GM12875 (cell line): ENCODE data around the gene TMEM132D.

Experiments used
- H3K4me3 ChIP-seq: one replicate; pipeline ENCODE4 v1.5.1; 2011; ENCODE audit warnings: low read depth, low read length, control low read depth
- TF ChIP-seq, protein P1 (sequence below): IDR thresholded peaks from 2 replicates; pipeline ENCODE4 v1.5.1; 2011; ENCODE audit warnings: low read depth, mild to moderate bottlenecking, control low read depth, inconsistent platforms, low read length, moderate library complexity, borderline replicate concordance; ENCODE audit not compliant: insufficient read depth

The TMEM132D gene

DNA sequence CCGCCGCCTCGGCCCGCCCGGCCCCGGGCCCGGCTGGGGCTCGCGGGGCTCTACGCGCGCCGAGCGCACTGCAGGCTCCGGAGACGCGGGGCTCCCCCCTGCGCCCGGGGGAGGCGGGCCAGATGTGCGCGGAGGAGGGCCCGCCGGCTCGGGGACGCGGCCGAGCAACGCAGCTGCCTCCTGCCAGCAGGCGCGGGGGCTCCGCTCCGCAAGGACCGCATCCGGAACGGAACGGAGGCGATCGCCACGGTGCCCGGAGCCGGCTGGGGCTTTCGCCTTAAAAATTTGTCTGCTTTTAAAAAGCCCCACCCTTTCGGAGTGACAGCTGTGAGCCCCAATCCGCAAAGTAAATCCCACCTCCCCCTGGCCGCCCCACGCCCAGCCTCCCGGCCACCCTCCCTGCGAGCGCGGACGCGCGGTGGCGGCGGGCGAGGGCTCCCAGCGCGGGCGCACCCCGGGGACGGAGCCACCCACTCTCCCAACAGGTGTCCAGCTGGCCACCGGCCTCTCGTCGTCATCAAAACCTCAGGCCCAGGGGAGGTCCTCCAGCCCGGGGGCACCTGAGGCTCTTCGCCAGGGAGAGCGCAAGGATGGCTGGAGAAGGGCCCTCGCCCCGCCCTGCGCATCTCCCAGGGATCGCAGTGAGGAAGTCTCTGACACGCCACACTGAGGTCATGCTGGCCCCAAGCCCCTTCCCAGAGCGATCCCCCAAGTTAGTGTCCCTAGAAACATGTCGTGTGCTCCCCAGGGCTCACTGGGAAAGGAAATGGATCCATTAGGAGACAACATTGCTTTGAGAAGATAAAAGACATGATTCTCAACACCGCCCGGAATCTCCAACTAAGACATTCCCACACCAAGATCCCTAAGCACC is at the start of gene TMEM132D:
Gene TMEM132D, minus strand, starts transcription at position 70 of the 874 bp plus-strand sequence.
- TF ChIP-seq, protein P1, sequence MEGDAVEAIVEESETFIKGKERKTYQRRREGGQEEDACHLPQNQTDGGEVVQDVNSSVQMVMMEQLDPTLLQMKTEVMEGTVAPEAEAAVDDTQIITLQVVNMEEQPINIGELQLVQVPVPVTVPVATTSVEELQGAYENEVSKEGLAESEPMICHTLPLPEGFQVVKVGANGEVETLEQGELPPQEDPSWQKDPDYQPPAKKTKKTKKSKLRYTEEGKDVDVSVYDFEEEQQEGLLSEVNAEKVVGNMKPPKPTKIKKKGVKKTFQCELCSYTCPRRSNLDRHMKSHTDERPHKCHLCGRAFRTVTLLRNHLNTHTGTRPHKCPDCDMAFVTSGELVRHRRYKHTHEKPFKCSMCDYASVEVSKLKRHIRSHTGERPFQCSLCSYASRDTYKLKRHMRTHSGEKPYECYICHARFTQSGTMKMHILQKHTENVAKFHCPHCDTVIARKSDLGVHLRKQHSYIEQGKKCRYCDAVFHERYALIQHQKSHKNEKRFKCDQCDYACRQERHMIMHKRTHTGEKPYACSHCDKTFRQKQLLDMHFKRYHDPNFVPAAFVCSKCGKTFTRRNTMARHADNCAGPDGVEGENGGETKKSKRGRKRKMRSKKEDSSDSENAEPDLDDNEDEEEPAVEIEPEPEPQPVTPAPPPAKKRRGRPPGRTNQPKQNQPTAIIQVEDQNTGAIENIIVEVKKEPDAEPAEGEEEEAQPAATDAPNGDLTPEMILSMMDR, result no peak
- H3K4me3 ChIP-seq, result no peak within 1 kb of the TSS

DNA sequence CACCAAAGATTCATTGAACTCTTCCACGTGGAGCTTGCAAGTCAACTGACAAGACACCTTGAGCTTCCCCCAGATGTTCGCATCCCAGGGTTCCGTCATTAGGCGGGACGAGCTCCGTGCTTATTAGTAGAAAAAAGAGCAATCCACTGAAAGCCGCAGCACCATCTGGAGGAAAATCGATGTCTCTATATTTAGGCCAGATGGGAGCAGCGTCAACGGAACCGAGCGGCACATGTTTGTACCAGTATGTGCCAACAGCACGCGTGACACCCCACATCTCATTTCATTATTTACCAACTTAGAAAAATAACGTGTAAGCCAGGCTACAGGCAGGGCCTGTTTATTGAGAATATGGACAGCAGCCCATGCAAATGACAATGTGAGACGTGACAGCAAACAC is 45.8 kb upstream of the TMEM132D start:
- TF ChIP-seq, protein P1, result no peak
- H3K4me3 ChIP-seq, result no peak overlapping the region

DNA sequence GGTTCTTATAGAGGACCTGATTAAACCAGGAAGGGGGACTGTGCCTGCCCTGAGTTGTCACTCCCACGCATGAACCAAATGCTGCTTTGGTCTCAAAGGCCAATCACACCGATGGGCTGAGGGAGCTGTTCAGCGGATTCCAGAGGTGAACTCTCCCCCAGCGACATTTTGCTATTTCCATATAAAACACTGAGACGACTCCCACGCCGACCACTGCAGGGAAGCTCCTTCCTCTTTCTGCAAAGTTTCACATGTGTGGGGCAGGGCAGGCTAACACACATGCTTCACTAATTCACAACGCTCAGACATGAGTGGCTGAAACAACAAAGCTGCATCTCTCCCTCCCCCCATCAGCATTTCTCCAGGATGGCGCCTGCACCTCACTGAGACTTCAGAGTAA is 37.8 kb upstream of the TMEM132D start:
- TF ChIP-seq, protein P1, result no peak
- no peak overlapping the region for H3K4me3 ChIP-seq

DNA sequence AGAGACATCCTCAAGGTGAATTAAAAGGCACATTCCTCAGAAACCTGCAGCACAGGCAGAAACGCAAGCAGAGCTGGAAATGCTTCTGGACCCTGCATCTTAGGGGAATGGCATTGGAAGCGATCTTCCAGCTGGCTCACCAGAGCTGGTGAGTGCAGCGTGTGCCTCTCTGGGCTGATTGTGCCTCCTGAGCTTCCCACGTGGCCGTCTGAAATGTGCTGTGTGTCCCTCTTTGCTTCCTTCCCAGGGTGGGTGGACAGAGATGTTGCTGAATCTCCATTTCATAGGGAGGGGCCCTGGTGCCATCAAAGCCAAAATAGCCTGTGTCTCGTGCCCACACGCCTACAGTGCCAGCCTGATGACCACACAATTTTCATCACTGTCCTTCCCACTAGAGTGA is 34.3 kb upstream of the TMEM132D start:
- no peak overlapping the region for H3K4me3 ChIP-seq
- TF ChIP-seq, protein P1, result no peak

DNA sequence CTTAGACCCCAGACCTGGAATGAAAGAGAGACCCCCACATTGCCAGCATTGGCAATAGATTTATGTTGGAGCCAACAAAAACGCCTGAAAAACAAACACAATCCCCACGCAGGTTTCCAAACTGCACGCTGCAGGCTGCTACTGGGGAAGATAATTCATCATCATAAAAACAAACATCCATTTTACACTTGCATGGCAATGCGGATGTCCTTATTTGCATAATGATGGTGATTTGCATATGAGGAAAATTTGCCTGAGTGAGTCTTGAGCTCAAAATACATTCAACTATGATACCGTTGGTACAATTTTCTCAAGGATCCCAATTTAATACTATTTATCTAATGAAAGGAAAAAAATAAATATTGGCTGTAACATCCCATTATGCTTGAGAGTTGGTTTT is 33.6 kb upstream of the TMEM132D start:
- no peak overlapping the region for H3K4me3 ChIP-seq
- TF ChIP-seq, protein P1, result no peak

DNA sequence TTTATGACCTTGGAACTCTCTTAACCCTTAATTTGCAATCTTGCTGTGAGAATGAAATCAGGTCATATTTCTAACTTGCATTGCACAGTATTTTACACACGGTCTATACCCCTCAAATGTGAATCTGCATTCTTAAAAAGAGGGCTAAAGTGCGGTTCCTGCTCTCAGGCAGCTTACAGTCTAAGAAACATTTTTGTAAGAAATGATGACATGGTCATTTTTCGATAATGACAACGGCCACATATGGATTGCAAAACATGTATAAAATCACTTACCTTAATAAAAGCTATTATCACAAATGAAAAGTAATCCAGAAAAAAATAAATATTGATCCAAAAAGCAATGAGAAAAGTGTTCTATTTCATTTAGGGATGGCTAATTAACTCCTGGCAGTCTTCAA is 24.8 kb upstream of the TMEM132D start:
- TF ChIP-seq, protein P1, result no peak
- H3K4me3 ChIP-seq, result no peak overlapping the region

DNA sequence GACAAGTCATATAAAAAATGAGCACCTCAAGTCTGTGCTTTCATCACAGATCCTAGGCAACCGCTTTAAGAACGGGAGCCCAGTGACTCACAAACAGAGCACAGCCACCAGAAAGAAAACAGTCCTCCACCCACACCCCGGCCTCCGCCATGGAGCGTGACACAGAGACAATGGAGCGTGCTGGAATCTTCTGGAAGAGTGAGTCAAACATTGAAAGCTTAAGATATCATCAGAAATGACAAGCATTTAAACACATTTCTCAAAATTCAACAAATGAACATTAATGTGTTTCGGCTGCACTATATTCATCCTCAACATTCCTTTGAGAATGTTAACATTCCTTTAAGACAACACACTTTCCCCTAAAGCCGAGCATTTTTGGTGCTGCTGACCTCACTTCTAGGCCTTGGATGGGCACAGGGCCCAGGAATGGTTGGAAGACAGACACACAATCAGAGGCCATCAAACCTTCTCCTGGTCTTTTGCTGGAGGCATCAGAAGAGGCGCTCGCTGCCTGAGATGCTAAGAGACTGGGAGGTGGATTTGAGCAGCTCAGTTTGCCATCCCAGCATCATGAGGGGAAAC is 23.6 kb upstream of the TMEM132D start:
- TF ChIP-seq, protein P1, result no peak
- H3K4me3 ChIP-seq, result no peak overlapping the region
